WI38 (cell line): ENCODE measurements around the gene C9orf72.
"Not testable (repeated sequence)": the region's sequence is repeated elsewhere in the genome, so short reads cannot be mapped to it uniquely, and the experiment has no call there.

ENCODE experiments used
- H3K4me3 ChIP-seq: 2 replicates; pipeline ENCODE4 v1.5.1; 2011; ENCODE audit warnings: low read depth, mild to moderate bottlenecking, control low read depth, low read length
- CTCF ChIP-seq: IDR thresholded peaks from 2 replicates; pipeline ENCODE4 v1.5.1; 2012; ENCODE audit warnings: low read depth, mild to moderate bottlenecking, control low read depth, low read length

Gene C9orf72

GRCh38 chr9:27504259-27504658 is 69.0 kb downstream of the C9orf72 start:
- no peak for TF ChIP-seq CTCF
- H3K4me3 ChIP-seq: no peak overlapping the region

GRCh38 chr9:27503623-27504022 is 69.7 kb downstream of the C9orf72 start:
- H3K4me3 ChIP-seq: no peak overlapping the region
- TF ChIP-seq CTCF: no peak

GRCh38 chr9:27500902-27501301 is 72.4 kb downstream of the C9orf72 start:
- H3K4me3 ChIP-seq: not testable (repeated sequence)

GRCh38 chr9:27499451-27499850 is 73.8 kb downstream of the C9orf72 start:
- H3K4me3 ChIP-seq: no peak overlapping the region

GRCh38 chr9:27497883-27498417 is 75.3 kb downstream of the C9orf72 start:
- H3K4me3 ChIP-seq: no peak overlapping the region

More at GRCh38 chr9:27499451-27499850, 73.8 kb downstream of the C9orf72 start:
- no peak for TF ChIP-seq CTCF

More at GRCh38 chr9:27497883-27498417, 75.3 kb downstream of the C9orf72 start:
- no peak for TF ChIP-seq CTCF
